ENCODE data around the gene KRI1.
"Not testable (repeated sequence)": the region's sequence is repeated elsewhere in the genome, so short reads cannot be mapped to it uniquely, and the experiment has no call there.

KRI1 gene

DNA sequence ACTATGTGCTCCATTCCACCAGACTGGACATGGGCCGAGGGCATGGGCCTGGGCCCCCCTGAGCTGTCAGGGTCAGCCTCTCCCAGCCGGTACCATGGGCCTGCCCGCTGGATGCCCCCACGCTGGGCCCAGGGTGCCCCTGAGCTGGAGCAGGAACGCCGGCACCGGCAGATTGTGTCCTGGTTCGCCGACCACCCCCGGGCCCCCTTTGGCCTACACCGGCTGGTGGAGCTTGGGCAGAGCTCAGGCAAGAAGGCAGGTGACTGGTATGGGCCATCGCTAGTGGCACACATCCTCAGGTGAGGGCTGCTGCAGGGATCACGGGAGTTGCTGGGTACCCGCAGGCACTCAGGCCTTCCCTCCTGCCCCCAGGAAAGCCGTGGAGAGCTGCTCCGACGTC is 19.0 kb downstream of the KRI1 start:
- DNase-seq, result no peak

DNA sequence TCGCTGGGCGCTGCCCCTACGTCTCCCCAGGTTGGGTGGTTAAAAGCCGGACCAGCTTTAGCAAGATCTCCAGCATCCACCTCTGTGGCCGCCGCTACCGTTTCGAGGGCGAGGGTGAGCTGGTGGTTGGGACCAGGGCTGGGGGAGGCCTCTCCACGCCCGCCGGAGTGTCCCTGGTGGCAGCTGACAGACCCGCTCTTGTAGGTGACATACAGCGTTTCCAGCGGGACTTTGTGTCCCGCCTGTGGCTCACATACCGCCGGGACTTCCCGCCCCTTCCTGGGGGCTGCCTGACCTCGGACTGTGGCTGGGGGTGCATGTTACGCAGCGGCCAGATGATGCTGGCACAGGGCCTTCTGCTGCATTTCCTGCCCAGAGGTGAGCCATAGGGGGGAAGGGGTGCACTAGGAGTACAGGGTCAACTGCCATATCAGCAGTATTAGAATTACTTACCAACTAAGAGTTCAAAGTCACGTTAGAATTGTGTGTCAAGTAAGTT is 21.0 kb downstream of the KRI1 start:
- no peak for DNase-seq

DNA sequence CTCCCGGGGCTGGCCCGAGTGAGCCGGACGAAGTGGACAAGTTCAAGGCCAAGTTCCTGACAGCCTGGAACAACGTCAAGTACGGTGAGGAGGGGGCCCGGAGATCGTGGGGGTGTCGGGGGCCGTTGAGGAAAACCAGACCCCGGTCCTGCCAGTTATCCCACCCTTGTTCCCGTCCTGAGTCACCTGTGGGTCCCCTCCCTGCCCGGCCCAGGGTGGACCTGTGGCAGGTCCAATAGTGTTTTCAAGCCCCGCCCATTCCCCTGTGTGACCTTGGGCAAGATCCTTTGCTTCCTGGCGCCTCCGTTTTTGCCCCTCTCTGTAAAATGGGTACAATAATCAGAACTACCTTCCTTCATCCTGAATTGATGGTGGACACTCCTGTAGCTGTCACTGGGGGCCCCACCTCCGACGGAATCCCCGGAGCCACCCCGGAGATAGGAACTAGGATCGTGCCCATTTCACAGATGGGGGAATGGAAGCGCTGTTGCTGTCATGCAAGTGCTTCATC is 21.5 kb downstream of the KRI1 start:
- peak; percentile 37 for DNase-seq

DNA sequence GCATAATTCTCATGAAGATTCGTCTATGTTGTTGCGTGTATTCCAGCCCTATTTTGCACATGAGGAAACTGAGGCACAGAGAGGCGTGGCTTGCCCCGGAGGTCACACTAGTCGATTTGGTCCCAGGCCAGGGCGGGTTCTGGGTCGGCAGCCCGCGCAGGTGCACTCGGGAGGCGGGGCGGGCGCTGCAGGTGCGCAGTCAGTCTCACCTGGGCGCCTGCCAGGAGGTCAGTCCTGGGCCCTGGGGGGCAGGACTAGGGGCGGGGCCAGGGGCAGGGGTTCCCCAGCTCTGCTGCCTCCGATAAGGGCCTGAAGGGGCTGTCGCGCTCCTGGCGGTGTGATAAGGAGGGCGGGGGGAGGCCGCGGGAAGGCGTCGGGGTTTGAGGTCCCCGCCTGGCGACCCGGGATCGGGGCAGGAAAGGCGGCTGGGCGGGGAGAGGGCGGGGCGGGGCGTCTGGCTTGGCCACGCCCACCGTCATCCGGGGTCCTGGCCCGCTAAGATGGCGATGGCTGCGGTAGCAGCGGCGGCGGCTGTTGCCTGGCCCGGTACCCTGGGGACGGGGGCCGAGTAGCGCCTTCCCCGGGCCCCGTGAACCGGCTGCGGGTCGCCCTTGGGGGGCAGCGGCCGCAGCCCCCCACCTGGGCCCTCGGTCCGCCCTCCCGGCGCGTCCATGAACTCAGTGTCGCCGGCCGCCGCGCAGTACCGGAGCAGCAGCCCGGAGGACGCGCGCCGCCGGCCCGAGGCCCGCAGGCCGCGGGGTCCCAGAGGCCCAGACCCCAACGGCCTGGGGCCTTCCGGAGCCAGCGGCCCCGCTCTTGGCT is 22.2 kb downstream of the KRI1 start, which contains the start of gene ATG4D:
ATG4D (plus strand) TSS at position 485 of the 822 bp plus-strand sequence; CDS start at position 672, 187 bp downstream.
- DNase-seq, result peak; percentile 88

DNA sequence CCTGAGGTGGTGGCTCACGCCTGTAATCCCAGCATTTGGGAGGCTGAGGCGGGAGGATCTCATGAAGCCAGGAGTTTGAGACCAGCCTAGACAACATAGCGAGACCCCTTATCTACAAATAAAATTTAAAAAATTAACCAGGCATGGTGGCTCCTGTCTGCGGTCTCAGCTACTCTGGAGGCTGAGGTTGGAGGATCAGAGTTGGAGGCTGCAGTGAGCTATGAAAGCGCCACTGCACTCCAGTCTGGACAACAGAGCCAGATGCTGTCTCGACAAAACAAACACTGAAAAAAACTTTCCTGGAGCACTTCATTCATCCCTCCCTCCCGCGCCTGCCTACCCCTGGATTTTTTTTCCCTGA is 22.8 kb downstream of the KRI1 start:
- DNase-seq, result no peak

DNA sequence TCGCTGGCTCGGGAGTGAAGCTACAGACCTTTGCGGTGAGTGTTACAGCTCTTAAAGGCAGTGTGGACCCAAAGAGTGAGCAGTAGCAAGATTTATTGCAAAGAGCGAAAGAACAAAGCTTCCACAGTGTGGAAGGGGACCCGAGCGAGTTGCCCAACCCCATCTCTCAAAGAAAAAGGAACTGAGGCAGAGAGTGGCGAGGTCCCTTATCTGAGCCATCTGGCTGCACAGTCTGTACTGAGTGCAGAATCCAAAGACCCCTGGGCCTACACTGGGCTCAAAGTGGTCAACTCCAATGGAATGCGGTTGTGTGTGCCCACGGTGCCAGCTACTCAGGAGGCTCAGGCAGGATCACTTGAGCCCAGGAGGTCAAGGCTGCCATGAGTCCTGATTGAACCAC is 26.8 kb downstream of the KRI1 start:
- DNase-seq, result not testable (repeated sequence)

DNA sequence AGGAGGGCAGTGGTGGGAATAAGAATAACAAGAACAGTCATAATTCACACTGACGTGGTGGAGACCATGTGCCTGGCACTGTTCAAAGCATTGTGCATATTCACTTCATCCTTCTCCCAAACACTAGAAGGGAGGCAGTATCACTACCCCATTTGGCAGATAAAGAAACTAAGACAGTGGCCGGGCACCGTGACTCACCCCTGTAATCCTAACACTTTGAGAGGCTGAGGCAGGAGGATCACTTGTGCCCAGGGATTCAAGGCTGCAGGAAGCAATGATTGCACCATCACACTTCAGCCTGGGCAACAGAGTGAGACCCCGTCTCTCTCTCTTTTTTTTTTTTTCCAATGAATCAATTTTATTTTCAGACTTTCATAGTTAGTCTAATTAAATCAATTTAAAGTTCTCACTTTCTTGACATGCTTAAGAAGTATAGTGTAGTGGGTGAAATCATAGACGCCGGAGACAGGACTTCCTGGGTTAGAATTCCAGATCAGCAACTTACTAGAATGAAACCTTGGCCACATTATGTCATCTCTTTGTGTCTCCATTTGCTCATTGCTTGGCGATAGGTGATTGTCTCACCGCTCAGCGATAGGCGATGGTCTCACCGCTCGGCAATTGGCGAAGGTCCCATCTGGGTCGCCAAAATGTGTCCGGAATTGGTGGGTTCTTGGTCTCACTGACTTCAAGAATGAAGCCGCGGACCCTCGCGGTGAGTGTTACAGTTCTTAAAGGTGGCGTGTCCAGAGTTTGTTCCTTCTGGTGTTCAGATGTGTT is 27.4 kb downstream of the KRI1 start:
- no peak for DNase-seq

DNA sequence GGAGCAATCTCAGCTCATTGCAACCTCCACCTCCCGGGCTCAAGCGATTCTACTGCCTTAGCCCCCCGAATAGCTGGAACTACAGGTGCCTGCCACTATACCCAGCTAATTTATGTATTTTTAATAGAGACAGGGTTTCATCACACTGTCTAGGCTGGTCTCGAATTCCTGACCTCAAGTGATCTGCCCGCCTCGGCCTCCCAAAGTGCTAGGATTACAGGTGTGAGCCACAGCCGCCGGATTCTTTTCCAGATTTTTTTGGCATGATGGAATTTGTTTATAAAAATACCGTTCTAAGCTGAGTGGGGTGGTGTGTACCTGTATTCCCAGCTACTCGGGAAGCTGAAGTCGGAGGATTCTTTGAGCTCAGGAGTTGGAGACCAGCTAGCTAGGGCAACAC is 28.1 kb downstream of the KRI1 start:
- DNase-seq, result no peak

DNA sequence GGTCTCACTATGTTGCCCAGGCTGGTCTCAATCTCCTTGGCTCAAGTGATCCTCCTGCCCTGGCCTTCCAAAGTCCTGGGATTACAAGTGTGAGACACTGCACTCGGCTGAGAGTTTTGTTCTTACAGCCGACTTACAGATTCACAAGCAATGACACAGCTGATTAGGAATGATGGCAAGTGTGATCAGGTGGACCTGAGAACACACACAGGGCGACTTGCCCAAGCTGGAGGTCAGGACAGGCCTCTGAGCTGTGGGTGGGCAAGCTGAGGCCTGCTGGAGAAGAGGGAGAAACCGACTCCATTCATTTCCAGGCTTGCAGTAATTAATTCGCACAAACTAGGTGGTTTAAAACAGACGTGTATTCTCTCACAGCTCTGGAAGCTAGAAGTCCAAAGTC is 30.2 kb downstream of the KRI1 start:
- no peak for DNase-seq

DNA sequence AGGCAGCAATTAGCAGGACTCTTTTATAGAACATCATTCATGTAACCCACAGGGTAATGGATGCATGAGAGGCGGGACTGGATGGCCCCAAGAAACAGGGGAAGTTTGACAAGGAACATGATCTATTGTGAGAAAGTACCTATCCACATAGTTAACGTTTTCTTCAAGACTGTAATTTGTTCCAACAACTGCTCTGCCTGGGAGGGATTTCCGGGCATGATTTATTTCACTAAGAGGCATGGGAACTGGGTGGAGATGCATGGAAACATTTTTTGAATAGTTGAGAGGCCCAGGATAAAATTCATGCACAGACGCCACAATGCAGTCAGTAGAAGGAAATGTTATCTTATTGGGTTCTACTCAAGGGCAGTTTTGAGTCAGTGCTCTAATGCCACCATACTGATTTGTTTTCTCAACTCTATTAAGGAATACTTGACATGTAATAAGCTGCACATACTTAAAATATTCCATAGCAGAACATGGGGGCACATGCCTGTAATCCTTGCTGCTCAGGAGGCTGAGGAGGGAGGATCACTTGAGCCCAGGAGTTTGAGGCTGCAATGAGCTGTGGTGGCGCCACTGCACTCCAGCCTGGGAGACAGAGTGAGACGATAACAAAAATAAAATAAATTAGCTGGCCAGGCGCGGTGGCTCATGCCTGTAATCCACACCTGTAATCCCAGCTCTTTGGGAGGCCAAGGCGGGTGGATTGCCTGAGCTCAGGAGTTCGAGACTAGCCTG is 32.0 kb downstream of the KRI1 start:
- no peak for DNase-seq

DNA sequence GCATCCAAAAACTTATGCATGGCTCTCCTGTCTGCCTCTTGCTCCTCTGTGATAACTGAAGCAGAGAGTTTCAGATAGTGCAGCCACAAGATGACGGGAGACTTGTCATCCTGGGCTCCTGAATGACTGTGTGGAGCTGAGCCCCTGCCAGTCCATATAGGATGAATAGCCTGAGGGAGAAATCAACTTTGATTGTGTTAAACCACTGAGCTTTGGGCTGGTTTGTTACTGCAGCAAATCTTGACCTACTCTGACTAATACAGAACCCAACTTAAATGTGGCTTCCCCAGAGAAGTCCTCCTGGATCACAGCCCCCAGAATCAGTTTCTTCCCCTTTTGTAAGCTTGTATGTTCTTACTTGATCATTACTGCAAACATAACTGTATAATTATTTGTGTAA is 33.4 kb downstream of the KRI1 start:
- DNase-seq, result no peak

DNA sequence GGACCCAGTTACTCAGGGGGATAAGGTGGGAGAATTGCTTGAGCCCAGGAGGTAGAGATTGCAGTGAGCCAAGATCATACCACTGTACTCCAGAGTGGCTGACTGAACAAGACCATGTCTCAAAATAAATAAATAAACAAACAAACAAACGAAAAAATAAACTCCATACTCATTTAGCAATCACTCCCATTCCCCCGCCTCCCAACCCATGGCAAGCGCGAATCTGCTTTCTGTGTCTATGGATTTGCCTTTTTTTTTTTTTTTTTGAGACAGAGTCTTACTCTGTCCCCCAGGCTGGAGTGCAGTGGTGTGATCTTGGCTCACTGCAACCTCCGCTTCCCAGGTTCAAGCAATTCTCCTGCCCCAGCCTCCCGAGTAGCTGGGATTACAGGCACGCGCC is 38.9 kb downstream of the KRI1 start:
- DNase-seq, result not testable (repeated sequence)

DNA sequence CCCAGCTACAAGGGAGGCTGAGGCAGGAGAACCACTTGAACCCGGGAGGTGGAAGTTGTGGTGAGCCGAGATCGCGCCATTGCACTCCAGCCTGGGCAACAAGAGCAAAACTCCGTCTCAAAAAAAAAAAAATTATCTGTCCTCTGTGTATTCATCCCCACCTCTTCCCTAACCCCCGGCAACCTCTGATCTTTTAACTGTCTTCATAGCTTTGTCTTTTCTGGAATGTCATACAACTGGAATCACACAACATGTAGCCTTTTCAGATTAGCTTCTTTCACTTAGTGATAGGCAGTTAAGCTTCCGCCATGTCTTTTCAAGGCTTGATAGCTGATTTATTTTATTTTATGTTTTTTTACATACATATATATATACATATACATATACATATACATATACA is 40.2 kb downstream of the KRI1 start:
- no peak for DNase-seq

DNA sequence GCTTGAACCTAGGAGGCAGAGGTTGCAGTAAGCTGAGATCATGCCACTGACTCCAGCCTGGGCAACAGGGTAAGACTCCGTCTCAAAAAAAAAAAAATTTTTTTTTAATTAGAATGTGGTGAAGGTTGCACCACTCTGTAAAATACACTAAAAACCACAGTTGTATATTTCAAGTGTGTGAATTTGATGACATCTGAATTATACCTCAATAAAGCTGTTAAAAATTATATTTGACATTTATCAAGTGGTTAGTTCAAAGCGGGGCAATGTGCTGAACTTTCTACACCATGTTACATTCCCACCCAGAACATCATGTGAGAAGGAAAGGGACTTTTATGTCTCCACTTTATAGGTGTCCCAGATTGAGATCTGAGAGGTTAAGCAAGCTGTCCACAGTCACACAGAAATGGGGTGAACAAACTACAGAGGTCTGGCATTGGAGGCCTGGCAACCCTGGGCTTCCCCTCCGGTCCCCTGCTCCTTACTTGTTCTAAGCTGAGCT is 42.6 kb downstream of the KRI1 start:
- DNase-seq, result no peak

DNA sequence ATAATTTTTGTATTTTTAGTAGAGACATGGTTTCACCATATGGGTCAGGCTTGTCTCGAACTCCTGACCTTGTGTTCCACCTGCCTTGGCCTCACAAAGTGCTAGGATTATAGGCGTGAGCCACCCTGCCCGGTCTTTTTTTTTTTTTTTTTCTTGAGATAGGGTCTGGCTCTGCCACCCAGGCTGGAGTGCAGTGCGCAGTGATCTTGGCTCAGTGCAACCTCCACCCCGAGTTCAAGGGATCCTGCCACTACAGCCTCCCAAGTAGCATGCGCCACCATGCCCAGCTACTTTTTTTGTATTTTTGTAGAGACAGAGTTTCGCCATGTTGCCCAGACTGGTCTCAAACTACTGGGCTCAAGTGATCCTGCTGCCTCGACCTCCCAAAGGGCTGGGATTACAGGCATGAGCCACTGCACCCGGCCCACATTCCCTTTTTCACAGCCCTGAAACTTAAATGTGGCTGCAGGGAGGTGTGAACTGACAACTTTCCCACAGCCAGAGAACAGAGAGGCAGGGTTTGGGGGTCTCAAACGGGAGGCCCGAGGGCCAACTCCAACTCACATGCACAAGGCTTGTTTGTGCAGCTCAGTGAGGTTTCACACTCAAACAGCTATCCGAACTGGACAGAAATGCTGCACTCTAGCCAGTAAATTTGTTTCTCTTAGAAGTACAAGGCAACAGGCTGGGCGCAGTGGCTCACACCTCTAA is 44.2 kb downstream of the KRI1 start:
- no peak for DNase-seq

DNA sequence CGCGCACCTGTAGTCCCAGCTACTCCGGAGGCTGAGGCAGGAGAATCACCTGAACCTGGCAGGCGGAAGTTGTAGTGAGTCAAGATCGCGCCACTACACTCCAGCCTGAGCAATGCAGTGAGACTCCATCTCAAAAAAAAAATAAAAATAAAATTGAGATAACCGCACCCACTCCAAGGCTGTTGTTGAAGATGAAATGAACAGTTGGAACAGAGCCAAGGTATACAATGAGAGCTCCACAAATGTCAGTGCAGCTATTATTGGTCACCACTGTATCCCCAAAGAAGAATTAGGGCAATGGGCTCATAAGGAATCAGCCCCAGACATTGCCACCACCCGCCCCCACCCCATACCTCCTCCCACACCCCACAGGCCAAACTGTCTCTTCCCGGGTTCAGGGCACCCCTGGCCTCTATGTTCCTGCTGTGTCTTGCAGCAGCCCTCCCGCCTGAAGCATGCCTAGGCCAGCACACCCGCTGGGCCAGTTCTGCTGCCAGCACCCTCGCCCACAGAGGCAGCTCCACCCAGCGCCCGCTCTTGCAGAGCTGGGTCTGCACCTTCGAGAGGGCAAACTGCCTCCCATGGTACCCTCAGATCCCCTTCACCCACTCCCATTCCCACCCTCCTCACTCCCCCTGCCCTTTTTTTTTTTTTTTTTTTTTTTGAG is 45.0 kb downstream of the KRI1 start:
- DNase-seq, result no peak

DNA sequence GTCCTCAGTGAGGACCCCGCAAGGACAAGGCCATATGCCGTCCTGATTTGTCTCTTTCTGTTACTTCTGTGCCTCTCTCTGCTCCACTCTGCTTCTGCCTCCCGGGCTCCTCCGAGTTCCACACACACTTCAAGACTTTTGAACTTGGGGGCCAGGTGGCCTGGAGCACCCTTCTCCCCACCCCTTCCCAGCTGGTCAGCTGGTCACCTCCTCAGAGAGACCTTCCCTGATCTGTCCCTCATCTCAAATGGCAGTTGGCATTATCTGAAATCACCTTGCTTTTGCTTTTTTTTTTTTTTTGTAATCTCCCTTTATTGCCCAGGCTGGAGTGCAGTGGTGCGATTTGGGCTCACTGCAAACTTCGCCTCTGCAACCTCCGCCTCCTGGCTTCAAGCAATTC is 46.4 kb downstream of the KRI1 start:
- DNase-seq, result no peak

DNA sequence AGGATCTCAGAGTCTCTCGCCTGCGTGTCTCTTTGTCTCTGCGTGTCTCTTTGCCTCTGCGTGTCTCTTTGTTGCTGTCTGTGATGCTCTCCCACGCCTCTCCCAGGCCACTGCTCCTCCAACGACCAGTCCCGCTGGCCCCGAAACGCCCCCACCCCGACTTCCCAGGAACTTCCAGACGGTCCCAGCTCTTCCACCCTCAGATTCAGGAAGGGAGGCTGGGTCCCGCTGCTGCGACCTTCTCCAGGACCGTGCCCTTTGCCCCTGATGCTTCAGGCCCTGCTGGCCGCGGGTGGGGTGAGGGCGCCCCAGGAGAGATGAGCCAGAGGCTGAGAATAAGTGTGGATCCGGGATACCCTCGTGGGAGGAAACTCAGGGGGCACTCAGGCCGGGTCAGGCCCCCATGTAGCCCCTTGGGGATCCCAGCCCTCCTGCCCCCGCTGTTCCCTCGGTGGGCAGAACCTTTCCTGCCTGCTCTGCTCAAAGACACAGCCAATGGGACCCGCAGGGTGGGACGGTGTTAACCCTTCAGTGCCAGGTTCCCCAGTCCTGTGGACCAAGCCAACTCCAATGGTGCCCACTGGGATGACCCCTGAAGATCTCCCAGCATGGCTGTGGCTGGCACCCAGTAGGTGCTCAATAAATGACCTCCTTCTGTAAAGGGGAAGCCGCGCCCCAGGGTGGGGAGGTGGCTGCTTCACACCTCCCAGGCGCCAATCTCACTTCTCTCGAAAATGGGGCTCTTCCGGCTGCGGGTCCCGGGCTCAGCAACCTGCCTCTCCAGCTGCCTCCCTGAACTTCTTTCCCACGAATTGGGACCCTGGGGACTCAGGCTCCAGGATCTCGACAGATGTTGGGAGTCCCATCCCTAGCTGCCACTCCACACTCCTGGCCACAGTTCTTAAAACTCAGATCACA is 47.1 kb downstream of the KRI1 start:
- DNase-seq, result no peak

DNA sequence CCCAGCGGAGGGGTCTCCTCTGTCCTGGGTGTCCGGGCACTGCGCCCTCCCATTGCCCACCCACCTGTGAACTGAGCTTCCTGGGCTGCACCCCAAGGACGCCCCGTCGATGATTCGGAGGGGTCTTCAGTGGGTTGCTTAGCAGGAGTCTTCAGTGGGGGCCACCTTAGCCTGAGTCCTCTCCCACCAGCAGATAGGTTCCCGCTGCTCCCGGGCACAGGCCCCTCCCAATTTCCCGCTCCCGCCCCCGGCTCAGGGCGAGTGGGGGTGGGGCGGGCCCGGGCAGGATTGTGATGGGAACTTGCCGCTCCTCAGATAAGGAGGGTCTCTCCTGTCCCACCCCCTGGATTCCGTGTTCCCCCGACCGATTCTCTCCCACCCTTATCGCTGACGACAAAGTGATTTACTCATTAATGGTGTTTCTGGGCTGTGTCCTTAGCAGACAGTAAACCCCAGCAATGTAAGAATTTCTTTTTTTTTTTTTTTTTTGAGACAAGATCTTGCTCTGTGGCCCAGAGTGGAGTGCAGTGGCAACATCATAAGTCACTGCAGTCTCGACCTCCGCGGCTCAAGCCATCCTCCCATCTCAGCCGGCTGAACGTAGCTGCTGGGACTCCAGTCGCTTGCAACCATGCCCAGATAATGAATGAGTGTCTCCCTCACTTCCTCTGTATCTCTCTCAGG is 47.9 kb downstream of the KRI1 start:
- peak; percentile 30 for DNase-seq

DNA sequence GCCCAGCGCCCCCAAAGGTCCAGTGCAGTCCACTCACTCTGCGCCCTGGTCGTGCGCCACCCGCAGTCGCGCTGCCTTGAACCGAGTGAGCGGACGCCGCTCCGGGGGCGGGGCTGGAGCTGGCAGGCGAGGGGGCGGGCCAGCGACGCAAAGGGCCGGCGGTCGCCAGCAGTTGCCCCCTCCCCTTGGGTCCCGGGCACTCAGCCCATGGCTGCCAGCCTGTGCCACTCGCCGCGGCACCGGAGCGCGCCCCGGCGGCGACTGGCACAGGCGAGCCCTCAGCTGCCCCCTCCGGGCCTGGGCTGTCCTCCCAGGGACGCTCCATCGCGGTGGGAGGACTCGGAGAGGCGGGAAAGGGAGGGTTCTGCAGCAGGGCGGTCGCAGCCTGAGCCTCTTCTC is 48.5 kb downstream of the KRI1 start, which contains the start of gene S1PR5:
S1PR5 (minus strand) TSS at position 87 of the 399 bp plus-strand sequence. CDS start 2,436 bp downstream, outside the sequence.
- no peak for DNase-seq

Measured in CD4-positive, alpha-beta T cell treated with Interleukin-6 for 4 hours (primary cell).